Spleen (tissue), 7 donors: ENCODE measurements around the gene NPHP4.

ENCODE experiments used
- POLR2A ChIP-seq, 3 donors: fragments of 450-650 bp; IDR thresholded peaks; one replicate each; pipeline ENCODE4 v1.5.1; 2017; ENCODE audit warnings: antibody characterized with exemption in 3 of 3, mild to moderate bottlenecking in 1 of 3
- POLR2AphosphoS5 ChIP-seq, 3 donors: sonication (generic); formaldehyde crosslinking; IDR thresholded peaks; one replicate each; pipeline ENCODE4 v1.5.1; 2017; ENCODE audit warnings: antibody characterized with exemption in 3 of 3
- TF ChIP-seq, protein P1 (sequence below), 11 experiments: fragments of 200-600 bp in 7 of 11; fragments of 450-650 bp in 4 of 11; sonication (generic) in 4 of 11; IDR thresholded peaks in 8 of 11; conservative IDR thresholded peaks in 3 of 11; 1 replicate in 7 of 11; 2 replicates in 4 of 11; pipeline versions ENCODE4 v1.4.0 to v1.8.0; 2016 to 2021; ENCODE audit warnings: antibody characterized with exemption in 11 of 11, inconsistent platforms in 4 of 11, mild to moderate bottlenecking in 1 of 11
- donor health status: DM: no; HTN: no; CAD: no; lungs with moderate emphysema.
- donor health status: DM: no; HTN: no; CAD: no.
- donor health status: DM: no; HTN: no; CAD: no.

DNA sequence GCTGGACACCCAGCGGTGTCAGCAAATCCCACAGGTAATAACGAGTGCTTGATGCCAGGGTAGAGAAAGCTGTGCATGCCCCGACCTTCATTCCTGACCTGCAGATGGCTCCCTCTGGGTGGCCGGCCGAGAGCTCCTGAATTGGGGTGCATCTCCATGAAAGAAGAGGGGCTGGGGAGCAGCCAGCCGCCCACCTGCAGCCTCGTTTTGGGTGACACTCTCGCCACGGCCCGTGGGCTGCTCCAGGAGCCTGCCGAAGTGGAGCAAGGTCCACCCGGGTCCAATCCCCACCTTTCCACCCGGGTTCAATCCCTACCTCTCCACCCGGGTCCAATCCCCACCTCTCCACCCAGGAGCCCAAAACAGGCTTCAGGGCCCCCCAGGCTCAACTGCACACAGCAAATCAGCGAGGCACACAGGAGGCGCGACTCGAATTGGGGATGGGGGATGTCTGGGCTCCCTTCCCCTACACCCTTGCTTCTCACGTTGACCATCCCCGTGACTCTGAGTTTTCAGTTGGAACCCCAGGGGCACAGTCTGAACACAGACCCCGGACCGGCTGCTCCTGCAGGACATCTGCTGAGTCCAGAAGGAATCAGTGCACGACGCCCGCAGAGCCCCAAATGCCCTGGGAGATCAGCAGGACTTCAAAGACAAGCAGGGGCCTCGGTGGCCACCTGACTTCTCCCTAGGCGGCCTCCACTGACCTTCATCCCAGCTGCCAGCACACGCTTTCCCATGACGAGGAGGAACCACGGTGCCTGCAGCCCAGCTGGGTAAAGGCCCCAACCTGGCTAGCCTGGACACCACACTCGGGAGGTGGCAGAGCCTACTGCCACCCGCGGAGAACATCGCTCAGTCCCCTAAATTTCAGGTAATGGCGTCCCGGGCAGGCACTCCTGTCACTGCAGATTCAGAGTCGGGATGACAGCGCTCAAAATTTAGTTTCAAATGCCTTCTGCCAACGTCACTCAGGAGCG, 159.0 kb downstream of the NPHP4 start:
- TF ChIP-seq, protein P1, sequence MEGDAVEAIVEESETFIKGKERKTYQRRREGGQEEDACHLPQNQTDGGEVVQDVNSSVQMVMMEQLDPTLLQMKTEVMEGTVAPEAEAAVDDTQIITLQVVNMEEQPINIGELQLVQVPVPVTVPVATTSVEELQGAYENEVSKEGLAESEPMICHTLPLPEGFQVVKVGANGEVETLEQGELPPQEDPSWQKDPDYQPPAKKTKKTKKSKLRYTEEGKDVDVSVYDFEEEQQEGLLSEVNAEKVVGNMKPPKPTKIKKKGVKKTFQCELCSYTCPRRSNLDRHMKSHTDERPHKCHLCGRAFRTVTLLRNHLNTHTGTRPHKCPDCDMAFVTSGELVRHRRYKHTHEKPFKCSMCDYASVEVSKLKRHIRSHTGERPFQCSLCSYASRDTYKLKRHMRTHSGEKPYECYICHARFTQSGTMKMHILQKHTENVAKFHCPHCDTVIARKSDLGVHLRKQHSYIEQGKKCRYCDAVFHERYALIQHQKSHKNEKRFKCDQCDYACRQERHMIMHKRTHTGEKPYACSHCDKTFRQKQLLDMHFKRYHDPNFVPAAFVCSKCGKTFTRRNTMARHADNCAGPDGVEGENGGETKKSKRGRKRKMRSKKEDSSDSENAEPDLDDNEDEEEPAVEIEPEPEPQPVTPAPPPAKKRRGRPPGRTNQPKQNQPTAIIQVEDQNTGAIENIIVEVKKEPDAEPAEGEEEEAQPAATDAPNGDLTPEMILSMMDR (IDR thresholded peaks at IDR 0.05 in 8 of 11, conservative IDR thresholded peaks at IDR 0.05 in 3 of 11), result no peak
- TF ChIP-seq POLR2A (IDR thresholded peaks at IDR 0.05), result no peak
- no peak for TF ChIP-seq POLR2AphosphoS5 (IDR thresholded peaks at IDR 0.05)
